HEK293T (cell line): ENCODE measurements around the gene LRPAP1.

ENCODE experiments used
- CTBP1 ChIP-seq: fragments of 450-650 bp; IDR thresholded peaks from 2 replicates; pipeline ENCODE4 v1.6.1; 2016; ENCODE audit warnings: borderline replicate concordance
- HDGF ChIP-seq: fragments of 450-650 bp; IDR thresholded peaks from 2 replicates; pipeline ENCODE4 v1.6.1; 2017; ENCODE audit warnings: antibody characterized with exemption, borderline replicate concordance

DNA sequence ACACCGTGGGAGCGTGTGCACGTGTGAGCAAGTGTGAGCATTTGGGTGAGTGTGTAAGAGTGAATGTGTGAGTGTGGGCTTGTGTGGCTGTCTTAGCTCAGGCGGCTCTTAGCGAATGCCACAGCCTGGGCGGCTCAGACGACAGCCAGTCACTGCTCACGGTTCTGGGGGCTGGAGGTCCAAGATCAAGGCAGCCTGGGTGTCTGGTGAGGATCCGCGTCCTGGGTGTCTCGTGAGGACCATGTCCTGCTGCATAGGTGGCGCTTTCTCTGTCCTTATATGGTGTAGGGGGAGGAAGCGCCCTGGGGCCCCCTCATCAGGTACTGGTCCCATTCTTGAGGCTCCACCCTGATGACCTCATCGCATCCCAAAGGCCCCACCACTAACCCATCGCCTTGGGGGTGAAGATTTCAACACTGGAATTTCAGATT, 64.6 kb downstream of the LRPAP1 start:
- TF ChIP-seq HDGF: no peak
- TF ChIP-seq CTBP1: no peak
